Loucy (cell line): ENCODE data around the gene KIF26A.

Experiments
- H2AFZ ChIP-seq: fragments of 200-600 bp; sonication (generic); 2 replicates; pipeline ENCODE4 v1.6.0; 2016; ENCODE audit warnings: antibody characterized with exemption, mild to moderate bottlenecking, low read length, moderate library complexity
- H3F3A ChIP-seq: fragments of 200-600 bp; 2 replicates; pipeline ENCODE4 v1.6.0; 2016; ENCODE audit warnings: antibody characterized with exemption, low read depth, mild to moderate bottlenecking
- H3K27me3 ChIP-seq: fragments of 200-600 bp; sonication (generic); 2 replicates; pipeline ENCODE4 v1.6.1; 2014; ENCODE audit warnings: low read length, mild to moderate bottlenecking; ENCODE audit not compliant: insufficient read depth, poor library complexity, severe bottlenecking
- H3K36me3 ChIP-seq: fragments of 200-600 bp; sonication (generic); 2 replicates; pipeline ENCODE4 v1.6.1; 2016; ENCODE audit warnings: low read length; ENCODE audit not compliant: insufficient read depth
- H3K4me1 ChIP-seq: fragments of 200-600 bp; sonication (generic); 2 replicates; pipeline ENCODE4 v1.5.1; 2014; ENCODE audit warnings: low read length, mild to moderate bottlenecking; ENCODE audit not compliant: insufficient read depth, poor library complexity, severe bottlenecking
- H3K4me2 ChIP-seq: fragments of 200-600 bp; sonication (generic); 2 replicates; pipeline ENCODE4 v1.6.0; 2014; ENCODE audit warnings: antibody characterized with exemption, low read length, low read depth, mild to moderate bottlenecking; ENCODE audit not compliant: poor library complexity, severe bottlenecking
- H3K4me3 ChIP-seq: fragments of 200-600 bp; sonication (generic); 2 replicates; pipeline ENCODE4 v1.5.1; 2014; ENCODE audit warnings: low read length, mild to moderate bottlenecking, mixed read lengths; ENCODE audit not compliant: poor library complexity, severe bottlenecking
- H3K79me2 ChIP-seq: fragments of 200-600 bp; sonication (generic); 2 replicates; pipeline ENCODE4 v1.6.1; 2014; ENCODE audit warnings: low read length; ENCODE audit not compliant: insufficient read depth
- H3K9ac ChIP-seq: fragments of 200-600 bp; sonication (generic); 2 replicates; pipeline ENCODE4 v1.6.0; 2014; ENCODE audit warnings: mild to moderate bottlenecking, low read depth, low read length, moderate library complexity; ENCODE audit not compliant: poor library complexity, severe bottlenecking
- H3K9me2 ChIP-seq: fragments of 200-600 bp; sonication (generic); replicated peaks from 2 replicates; pipeline ENCODE4 v1.6.1; 2016; ENCODE audit warnings: low read depth, low read length, mixed read lengths
- H3K9me3 ChIP-seq: fragments of 200-600 bp; sonication (generic); 2 replicates; pipeline ENCODE4 v1.6.1; 2014; ENCODE audit warnings: mild to moderate bottlenecking, antibody characterized with exemption, low read length, low read depth; ENCODE audit not compliant: insufficient read depth
- H4K20me1 ChIP-seq: fragments of 200-600 bp; sonication (generic); 2 replicates; pipeline ENCODE4 v1.6.0; 2014; ENCODE audit warnings: antibody characterized with exemption, low read length, mild to moderate bottlenecking; ENCODE audit not compliant: insufficient read depth, poor library complexity, severe bottlenecking
- CTCF ChIP-seq: fragments of 200-600 bp; sonication (generic); conservative IDR thresholded peaks from 2 replicates; pipeline ENCODE4 v1.5.1; 2014; ENCODE audit warnings: mild to moderate bottlenecking, antibody characterized with exemption, low read length
- EZH2phosphoT487 ChIP-seq: fragments of 200-600 bp; IDR thresholded peaks from 2 replicates; pipeline ENCODE4 v1.6.1; 2018; ENCODE audit warnings: antibody characterized with exemption, mild to moderate bottlenecking, moderate library complexity, borderline replicate concordance

KIF26A gene

GRCh38 chr14:104141621-104142091 is 3.3 kb downstream of the KIF26A start:
- Histone ChIP-seq H3K9ac (no peak overlapping the region), H3K9me2 (no peaks in the 10 kb centered on the region), H3K4me3 (no peak overlapping the region), H3K27me3 (no peaks in the 10 kb centered on the region), H2AFZ (no peak overlapping the region), H3K4me1 (no peaks in the 10 kb centered on the region), H3K79me2 (no peaks in the 10 kb centered on the region), H3F3A (no peaks in the 10 kb centered on the region), H3K4me2 (no peak overlapping the region), H4K20me1 (no peaks in the 10 kb centered on the region), H3K36me3 (no peaks in the 10 kb centered on the region), H3K9me3 (no peaks in the 10 kb centered on the region)
- TF ChIP-seq EZH2phosphoT487 (no peak), CTCF (no peak)

GRCh38 chr14:104142136-104142945 is 4.0 kb downstream of the KIF26A start:
- H3K9ac ChIP-seq: no peak overlapping the region
- H3K4me2 ChIP-seq: no peak overlapping the region
- no peaks in the 10 kb centered on the region for H3K4me1 ChIP-seq
- H3K36me3 ChIP-seq: no peaks in the 10 kb centered on the region
- no peaks in the 10 kb centered on the region for H3K9me2 ChIP-seq
- H3F3A ChIP-seq: no peaks in the 10 kb centered on the region
- H3K9me3 ChIP-seq: no peaks in the 10 kb centered on the region
- H3K4me3 ChIP-seq: no peak overlapping the region
- no peak overlapping the region for H2AFZ ChIP-seq
- no peaks in the 10 kb centered on the region for H3K79me2 ChIP-seq
- no peaks in the 10 kb centered on the region for H4K20me1 ChIP-seq
- no peaks in the 10 kb centered on the region for H3K27me3 ChIP-seq
- TF ChIP-seq EZH2phosphoT487 (no peak), CTCF (no peak)

GRCh38 chr14:104142946-104143470 is 4.6 kb downstream of the KIF26A start:
- no peaks in the 10 kb centered on the region for H3K27me3 ChIP-seq
- TF ChIP-seq CTCF (no peak), EZH2phosphoT487 (no peak)
- no peak overlapping the region for H3K4me2 ChIP-seq
- no peak overlapping the region for H3K4me3 ChIP-seq
- H4K20me1 ChIP-seq: no peaks in the 10 kb centered on the region
- H3F3A ChIP-seq: no peaks in the 10 kb centered on the region
- no peak overlapping the region for H3K9ac ChIP-seq
- H3K9me3 ChIP-seq: no peaks in the 10 kb centered on the region
- H3K4me1 ChIP-seq: no peaks in the 10 kb centered on the region
- H3K36me3 ChIP-seq: no peaks in the 10 kb centered on the region
- H3K9me2 ChIP-seq: no peaks in the 10 kb centered on the region
- H2AFZ ChIP-seq: no peak overlapping the region
- no peaks in the 10 kb centered on the region for H3K79me2 ChIP-seq
